BJ (cell line): ENCODE results near the gene PDZK1. TPM values are rescaled to one million over a fixed set of nuclear protein-coding genes. Genes with fewer than 3 reads are reported as not detected.
A peak's percentile ranks its signal among the peaks of the same experiment; 100 is the strongest.
"Not testable (repeated sequence)": the region's sequence is repeated elsewhere in the genome, so short reads cannot be mapped to it uniquely, and the experiment has no call there.

Experiments used
- CTCF ChIA-PET: fragments of 350-600 bp; formaldehyde crosslinking; extraction: SDS; loops from one replicate; lab custom pipeline; 2021; ENCODE audit warnings: antibody characterized with exemption, inconsistent platforms; lab: Yijun Ruan, JAX
- POLR2A ChIA-PET: fragments of 300-600 bp; sonication (Branson Sonifier 250); formaldehyde crosslinking; extraction: SDS; loops from one replicate; lab custom pipeline; 2021; ENCODE audit warnings: antibody characterized with exemption; lab: Charles Lee
- DNase-seq: peaks from one replicate; pipeline ENCODE4 v3.0.0-alpha.2; 2011; ENCODE audit warnings: low read depth
- H3K27me3 ChIP-seq: 2 replicates; pipeline ENCODE4 v1.6.0; 2011; ENCODE audit warnings: low read length; ENCODE audit not compliant: control insufficient read depth, insufficient read depth
- H3K36me3 ChIP-seq: 2 replicates; pipeline ENCODE4 v1.5.1; 2011; ENCODE audit warnings: low read length; ENCODE audit not compliant: control insufficient read depth, insufficient read depth
- H3K4me3 ChIP-seq: 2 replicates; pipeline ENCODE4 v1.5.1; 2011; ENCODE audit warnings: low read depth, mild to moderate bottlenecking, control low read depth, low read length
- polyA plus RNA-seq: library from polyadenylated mRNA; depleted of rRNA; stranded (reverse); fragments of >200 nt; gene quantifications from 2 replicates; pipeline ENCODE4 v1.2.3, GENCODE V29; 2011
- TF ChIP-seq, protein P1 (sequence below): IDR thresholded peaks from 2 replicates; pipeline ENCODE4 v1.5.1; 2011; ENCODE audit warnings: low read depth, mild to moderate bottlenecking, control low read depth, inconsistent platforms, low read length, moderate library complexity; ENCODE audit not compliant: insufficient read depth

The PDZK1 gene
- polyA plus RNA-seq, 1 experiment: 0.15 TPM

- TF ChIP-seq, protein P1, sequence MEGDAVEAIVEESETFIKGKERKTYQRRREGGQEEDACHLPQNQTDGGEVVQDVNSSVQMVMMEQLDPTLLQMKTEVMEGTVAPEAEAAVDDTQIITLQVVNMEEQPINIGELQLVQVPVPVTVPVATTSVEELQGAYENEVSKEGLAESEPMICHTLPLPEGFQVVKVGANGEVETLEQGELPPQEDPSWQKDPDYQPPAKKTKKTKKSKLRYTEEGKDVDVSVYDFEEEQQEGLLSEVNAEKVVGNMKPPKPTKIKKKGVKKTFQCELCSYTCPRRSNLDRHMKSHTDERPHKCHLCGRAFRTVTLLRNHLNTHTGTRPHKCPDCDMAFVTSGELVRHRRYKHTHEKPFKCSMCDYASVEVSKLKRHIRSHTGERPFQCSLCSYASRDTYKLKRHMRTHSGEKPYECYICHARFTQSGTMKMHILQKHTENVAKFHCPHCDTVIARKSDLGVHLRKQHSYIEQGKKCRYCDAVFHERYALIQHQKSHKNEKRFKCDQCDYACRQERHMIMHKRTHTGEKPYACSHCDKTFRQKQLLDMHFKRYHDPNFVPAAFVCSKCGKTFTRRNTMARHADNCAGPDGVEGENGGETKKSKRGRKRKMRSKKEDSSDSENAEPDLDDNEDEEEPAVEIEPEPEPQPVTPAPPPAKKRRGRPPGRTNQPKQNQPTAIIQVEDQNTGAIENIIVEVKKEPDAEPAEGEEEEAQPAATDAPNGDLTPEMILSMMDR: no peak
- CTCF ChIA-PET: interaction anchor here (1.6 to 2.9 kb wide), 2 partner anchors 8 to 116 kb away, joined by 3 to 13 read pairs; partner anchors contain the start of gene NUDT17
Measured at GRCh38 chr1:145729196-145729595, 22.0 kb upstream of the PDZK1 start.

DNA sequence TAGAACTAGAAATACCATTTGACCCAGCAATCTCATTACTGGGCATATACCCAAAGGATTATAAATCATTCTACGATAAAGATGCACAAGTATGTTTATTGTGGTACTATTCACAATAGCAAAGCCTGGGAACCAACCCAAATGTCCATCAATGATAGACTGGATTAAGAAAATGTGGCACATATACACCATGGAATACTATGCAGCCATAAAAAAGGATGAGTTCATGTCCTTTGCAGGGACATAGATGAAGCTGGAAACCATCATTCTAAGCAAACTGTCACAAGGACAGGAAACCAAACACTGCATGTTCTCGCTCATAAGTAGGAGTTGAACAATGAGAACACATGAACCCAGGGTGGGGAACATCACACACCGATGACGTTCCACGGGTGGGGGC is 19.0 kb upstream of the PDZK1 start:
- CTCF ChIA-PET: interaction anchor here (1.1 kb wide), 1 partner anchor 20 kb away, joined by 3 read pairs; no protein-coding TSS in a partner anchor
- DNase-seq, H3K4me3 ChIP-seq, H3K27me3 ChIP-seq, H3K36me3 ChIP-seq, POLR2A ChIA-PET: not testable (repeated sequence)

More at GRCh38 chr1:145729196-145729595, 22.0 kb upstream of the PDZK1 start:
- Histone ChIP-seq H3K4me3 (no peak overlapping the region), H3K27me3 (no peaks in the 10 kb centered on the region), H3K36me3 (no peaks in the 10 kb centered on the region)
- no peak for DNase-seq
- POLR2A ChIA-PET: no interaction called here

- H3K4me3 ChIP-seq: peak overlapping the region; percentile 37
- TF ChIP-seq, protein P1: peak; percentile 94
- ChIA-PET CTCF (interaction anchor here (0.7 to 2.5 kb wide), 32 partner anchors 9 to 126 kb away, joined by 3 to 13 read pairs (median 4); partner anchors contain the start of genes NUDT17 and PDZK1), POLR2A (no interaction called here)
- no peaks in the 10 kb centered on the region for H3K36me3 ChIP-seq
- no peak for DNase-seq
- no peaks in the 10 kb centered on the region for H3K27me3 ChIP-seq
Measured at GRCh38 chr1:145720878-145721671, 13.9 kb upstream of the PDZK1 start.

- CTCF ChIA-PET: interaction anchor here (0.7 to 2.5 kb wide), 24 partner anchors 9 to 127 kb away, joined by 3 to 13 read pairs (median 4); partner anchors contain the start of gene NUDT17
- TF ChIP-seq, protein P1: no peak
- H3K4me3 ChIP-seq: no peak overlapping the region; the same call in 1 of the 2 replicates
- H3K27me3 ChIP-seq: no peaks in the 10 kb centered on the region
- no peaks in the 10 kb centered on the region for H3K36me3 ChIP-seq
- DNase-seq: peak; percentile 55
- POLR2A ChIA-PET: no interaction called here
Measured at GRCh38 chr1:145720556-145720877, 13.3 kb upstream of the PDZK1 start.

- Histone ChIP-seq H3K36me3 (no peaks in the 10 kb centered on the region), H3K4me3 (no peak within 1 kb of the TSS), H3K27me3 (no peaks in the 10 kb centered on the region)
- DNase-seq: no peak
- POLR2A ChIA-PET: no interaction called here
- CTCF ChIA-PET: interaction anchor here (1.1 to 2.5 kb wide), 7 partner anchors 8 to 126 kb away, joined by 3 to 13 read pairs (median 10); partner anchors contain the start of gene NUDT17
- TF ChIP-seq, protein P1: no peak
Measured at GRCh38 chr1:145719230-145720079, 12.3 kb upstream of the PDZK1 start, which contains the start of gene CD160. Gene CD160 (plus strand): TSS chr1:145719499. CDS start chr1:145728328, 8,829 bp downstream.

- H3K4me3 ChIP-seq, H3K36me3 ChIP-seq, H3K27me3 ChIP-seq, POLR2A ChIA-PET, CTCF ChIA-PET, DNase-seq: not testable (repeated sequence)
Measured at GRCh38 chr1:145718465-145718864, 11.3 kb upstream of the PDZK1 start.
